Type B pancreatic cell (in vitro differentiated cells): ENCODE data around the gene ENAH. TPM values are rescaled to one million over a fixed set of nuclear protein-coding genes. Genes with fewer than 3 reads are reported as not detected.
"Not testable (repeated sequence)": the region's sequence is repeated elsewhere in the genome, so short reads cannot be mapped to it uniquely, and the experiment has no call there.

Experiments
- DNase-seq: peaks from one replicate; pipeline ENCODE4 v3.0.0; 2021; ENCODE audit warnings: mixed read lengths; ENCODE audit not compliant: unreplicated experiment; ENCODE audit errors: extremely low spot score
- H3K27ac Mint-ChIP-seq: 2 replicates; pipeline ENCODE4 v1.8.0; 2021; ENCODE audit warnings: mild to moderate bottlenecking, mixed read lengths
- H3K27me3 Mint-ChIP-seq: 2 replicates; pipeline ENCODE4 v1.8.0; 2021; ENCODE audit warnings: mixed read lengths
- H3K36me3 Mint-ChIP-seq: 2 replicates; pipeline ENCODE4 v1.8.0; 2021; ENCODE audit warnings: mixed read lengths
- H3K4me1 Mint-ChIP-seq: one replicate; pipeline ENCODE4 v1.8.0; 2021; ENCODE audit warnings: mixed read lengths; ENCODE audit not compliant: unreplicated experiment
- H3K4me3 Mint-ChIP-seq: 2 replicates; pipeline ENCODE4 v1.8.0; 2021; ENCODE audit warnings: mild to moderate bottlenecking, mixed read lengths
- H3K9me3 Mint-ChIP-seq: 2 replicates; pipeline ENCODE4 v1.8.0; 2021; ENCODE audit warnings: mixed read lengths
- total RNA-seq: library from RNA; stranded (reverse); gene quantifications from 2 replicates; pipeline ENCODE4 v1.2.1, GENCODE V29; 2021; ENCODE audit warnings: low replicate concordance
- TF ChIP-seq, protein P1 (sequence below): fragments of 200-600 bp; sonication (generic); conservative IDR thresholded peaks from 2 replicates; pipeline ENCODE4 v1.5.0; 2021; ENCODE audit warnings: antibody characterized with exemption, mild to moderate bottlenecking

Gene ENAH
- total RNA-seq, 1 donor from 2014 or later: 133 TPM

- H3K27ac Mint-ChIP-seq: no peak overlapping the region
- DNase-seq: no peak
- H3K4me1 Mint-ChIP-seq: peaks cover 15% of the 10 kb centered on the region
- H3K9me3 Mint-ChIP-seq: peaks cover 7% of the 10 kb centered on the region
- TF ChIP-seq, protein P1, sequence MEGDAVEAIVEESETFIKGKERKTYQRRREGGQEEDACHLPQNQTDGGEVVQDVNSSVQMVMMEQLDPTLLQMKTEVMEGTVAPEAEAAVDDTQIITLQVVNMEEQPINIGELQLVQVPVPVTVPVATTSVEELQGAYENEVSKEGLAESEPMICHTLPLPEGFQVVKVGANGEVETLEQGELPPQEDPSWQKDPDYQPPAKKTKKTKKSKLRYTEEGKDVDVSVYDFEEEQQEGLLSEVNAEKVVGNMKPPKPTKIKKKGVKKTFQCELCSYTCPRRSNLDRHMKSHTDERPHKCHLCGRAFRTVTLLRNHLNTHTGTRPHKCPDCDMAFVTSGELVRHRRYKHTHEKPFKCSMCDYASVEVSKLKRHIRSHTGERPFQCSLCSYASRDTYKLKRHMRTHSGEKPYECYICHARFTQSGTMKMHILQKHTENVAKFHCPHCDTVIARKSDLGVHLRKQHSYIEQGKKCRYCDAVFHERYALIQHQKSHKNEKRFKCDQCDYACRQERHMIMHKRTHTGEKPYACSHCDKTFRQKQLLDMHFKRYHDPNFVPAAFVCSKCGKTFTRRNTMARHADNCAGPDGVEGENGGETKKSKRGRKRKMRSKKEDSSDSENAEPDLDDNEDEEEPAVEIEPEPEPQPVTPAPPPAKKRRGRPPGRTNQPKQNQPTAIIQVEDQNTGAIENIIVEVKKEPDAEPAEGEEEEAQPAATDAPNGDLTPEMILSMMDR: no peak
- no peaks in the 10 kb centered on the region for H3K27me3 Mint-ChIP-seq
- peaks cover 26% of the 10 kb centered on the region for H3K36me3 Mint-ChIP-seq
- no peak overlapping the region for H3K4me3 Mint-ChIP-seq
Measured at GRCh38 chr1:225635649-225636048, 17.3 kb downstream of the ENAH start.

DNA sequence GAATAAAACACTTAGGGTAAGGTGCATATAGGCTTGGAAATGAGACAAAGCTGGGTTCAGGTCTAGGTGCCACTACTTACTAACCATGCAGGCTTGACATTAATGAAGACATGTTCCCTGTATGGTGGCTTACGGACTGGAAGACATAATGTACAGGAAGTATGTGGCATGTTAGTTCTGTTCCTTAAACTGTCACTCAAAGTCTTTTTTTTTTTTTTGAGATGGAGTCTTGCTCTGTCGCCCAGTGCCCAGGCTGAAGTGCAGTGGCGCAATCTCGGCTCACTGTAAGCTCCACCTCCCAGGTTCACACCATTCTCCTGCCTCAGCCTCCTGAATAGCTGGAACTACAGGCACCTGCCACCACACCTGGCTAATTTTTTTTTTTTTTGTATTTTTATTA is 20.1 kb downstream of the ENAH start:
- peaks cover 20% of the 10 kb centered on the region for H3K4me1 Mint-ChIP-seq

GRCh38 chr1:225631021-225631663 is 21.8 kb downstream of the ENAH start:
- Mint-ChIP-seq H3K4me3 (no peak overlapping the region), H3K9me3 (no peaks in the 10 kb centered on the region), H3K27me3 (no peaks in the 10 kb centered on the region), H3K36me3 (peaks cover 6% of the 10 kb centered on the region), H3K27ac (no peak overlapping the region), H3K4me1 (peaks cover 32% of the 10 kb centered on the region)
- TF ChIP-seq, protein P1: no peak
- no peak for DNase-seq

More for the DNA sequence above, 20.1 kb downstream of the ENAH start:
- not testable (repeated sequence) for H3K27me3 Mint-ChIP-seq, H3K27ac Mint-ChIP-seq, DNase-seq, H3K4me3 Mint-ChIP-seq, H3K9me3 Mint-ChIP-seq
- peaks cover 12% of the 10 kb centered on the region for H3K36me3 Mint-ChIP-seq

DNA sequence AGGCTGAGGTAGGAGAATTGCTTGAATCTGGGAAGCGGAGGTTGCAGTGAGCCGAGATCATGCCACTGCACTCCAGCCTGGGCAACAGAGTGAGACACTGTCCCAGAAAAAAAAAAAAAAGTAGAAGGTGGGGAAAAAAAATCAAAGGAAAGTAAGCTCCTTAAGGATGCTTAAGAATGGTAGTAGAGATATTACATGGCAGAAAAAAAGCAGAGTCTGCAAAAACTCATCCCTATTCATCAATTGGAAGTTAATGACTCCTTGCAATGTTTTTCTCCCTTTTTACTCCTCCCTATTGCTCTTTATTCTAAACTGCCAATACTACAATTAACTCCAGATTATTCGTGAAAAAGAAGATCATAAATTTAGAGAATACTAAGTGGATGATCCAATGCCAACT is 23.4 kb downstream of the ENAH start:
- Mint-ChIP-seq H3K27ac (no peak overlapping the region), H3K9me3 (no peaks in the 10 kb centered on the region), H3K4me3 (no peak overlapping the region), H3K27me3 (no peaks in the 10 kb centered on the region), H3K36me3 (peaks cover 8% of the 10 kb centered on the region), H3K4me1 (peaks cover 32% of the 10 kb centered on the region)
- TF ChIP-seq, protein P1: no peak
- DNase-seq: no peak

GRCh38 chr1:225628794-225629193 is 24.1 kb downstream of the ENAH start:
- DNase-seq, H3K27me3 Mint-ChIP-seq, H3K4me3 Mint-ChIP-seq, H3K27ac Mint-ChIP-seq, H3K36me3 Mint-ChIP-seq, H3K9me3 Mint-ChIP-seq: not testable (repeated sequence)
- peaks cover 32% of the 10 kb centered on the region for H3K4me1 Mint-ChIP-seq

GRCh38 chr1:225627304-225627947 is 25.5 kb downstream of the ENAH start:
- peaks cover 15% of the 10 kb centered on the region for H3K36me3 Mint-ChIP-seq
- TF ChIP-seq, protein P1: no peak
- H3K9me3 Mint-ChIP-seq: no peaks in the 10 kb centered on the region
- no peaks in the 10 kb centered on the region for H3K27me3 Mint-ChIP-seq
- H3K4me3 Mint-ChIP-seq: no peak overlapping the region
- DNase-seq: no peak
- peaks cover 32% of the 10 kb centered on the region for H3K4me1 Mint-ChIP-seq
- H3K27ac Mint-ChIP-seq: no peak overlapping the region
